ENCODE results near the gene DRG1.
"Not testable (repeated sequence)": the region's sequence is repeated elsewhere in the genome, so short reads cannot be mapped to it uniquely, and the experiment has no call there.

Gene DRG1

GRCh38 chr22:31443516-31443915, 44.1 kb downstream of the DRG1 start:
- DNase-seq = no peak

- DNase-seq = no peak
Measured at GRCh38 chr22:31445642-31446041, 46.2 kb downstream of the DRG1 start.

GRCh38 chr22:31446208-31446607, 46.8 kb downstream of the DRG1 start:
- no peak for DNase-seq

- DNase-seq = no peak
Measured at GRCh38 chr22:31446767-31447166, 47.4 kb downstream of the DRG1 start.

GRCh38 chr22:31447337-31447736, 47.9 kb downstream of the DRG1 start:
- DNase-seq = no peak

- no peak for DNase-seq
Measured at GRCh38 chr22:31448382-31448781, 49.0 kb downstream of the DRG1 start.

- no peak for DNase-seq
Measured at GRCh38 chr22:31449506-31449905, 50.1 kb downstream of the DRG1 start.

- DNase-seq = no peak
Measured at GRCh38 chr22:31451709-31452571, 52.5 kb downstream of the DRG1 start.

GRCh38 chr22:31461699-31462098, 62.3 kb downstream of the DRG1 start:
- DNase-seq = no peak

GRCh38 chr22:31465307-31465706, 65.9 kb downstream of the DRG1 start:
- no peak for DNase-seq

GRCh38 chr22:31474743-31475142, 75.3 kb downstream of the DRG1 start:
- no peak for DNase-seq

- no peak for DNase-seq
Measured at GRCh38 chr22:31475800-31476199, 76.4 kb downstream of the DRG1 start.

- DNase-seq = no peak
Measured at GRCh38 chr22:31477329-31477728, 77.9 kb downstream of the DRG1 start.

GRCh38 chr22:31481129-31481528, 81.7 kb downstream of the DRG1 start:
- DNase-seq = no peak

GRCh38 chr22:31482470-31482869, 83.1 kb downstream of the DRG1 start:
- DNase-seq = not testable (repeated sequence)
